Activated naive CD4-positive, alpha-beta T cell (primary cell): ENCODE data around the gene CHPT1.
"Not testable (repeated sequence)": the region's sequence is repeated elsewhere in the genome, so short reads cannot be mapped to it uniquely, and the experiment has no call there.

Experiments
- DNase-seq, 4 experiments: peaks; one replicate each; lab custom pipeline; 2025; lab: John Stamatoyannopoulos, UW

The CHPT1 gene

DNA sequence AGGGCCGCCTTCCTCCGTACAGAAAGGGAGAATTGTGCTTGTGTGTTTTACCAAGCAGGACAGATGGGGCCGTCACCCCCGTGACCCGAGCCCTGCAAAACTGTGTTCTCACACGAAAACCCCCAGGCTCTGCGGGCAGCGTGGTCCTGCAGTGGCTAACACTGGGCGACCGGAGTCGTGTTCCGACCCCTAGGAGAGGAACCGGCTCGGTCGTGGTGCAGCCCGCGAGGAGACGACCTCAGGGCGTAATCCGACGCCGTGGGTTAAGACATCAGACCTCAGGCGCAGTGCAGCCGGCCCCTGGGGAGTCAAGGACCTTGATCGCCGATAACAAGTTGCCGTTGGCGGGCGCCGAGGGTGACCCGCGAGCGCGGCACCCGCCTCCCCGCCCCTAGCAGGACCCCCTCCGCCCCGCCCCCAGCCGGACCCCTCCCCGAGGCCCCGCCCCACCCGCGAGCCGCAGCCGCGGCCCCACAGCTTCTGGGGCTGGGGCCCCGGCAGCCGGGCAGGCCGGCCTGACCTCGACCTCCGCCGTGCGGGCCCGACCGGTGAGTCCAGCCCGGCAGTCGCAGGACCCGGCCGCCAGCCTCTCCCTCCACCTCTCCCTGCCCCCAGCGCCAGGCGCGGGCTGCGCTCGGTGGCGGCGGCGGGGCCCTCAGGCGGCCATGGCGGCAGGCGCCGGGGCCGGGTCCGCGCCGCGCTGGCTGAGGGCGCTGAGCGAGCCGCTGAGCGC is at the start of gene CHPT1:
Gene CHPT1 (plus strand): TSS at position 444 of the 733 bp plus-strand sequence. CDS start 222 bp downstream, at position 666.
- peak; percentile 5 to 55 (median 38) for DNase-seq

DNA sequence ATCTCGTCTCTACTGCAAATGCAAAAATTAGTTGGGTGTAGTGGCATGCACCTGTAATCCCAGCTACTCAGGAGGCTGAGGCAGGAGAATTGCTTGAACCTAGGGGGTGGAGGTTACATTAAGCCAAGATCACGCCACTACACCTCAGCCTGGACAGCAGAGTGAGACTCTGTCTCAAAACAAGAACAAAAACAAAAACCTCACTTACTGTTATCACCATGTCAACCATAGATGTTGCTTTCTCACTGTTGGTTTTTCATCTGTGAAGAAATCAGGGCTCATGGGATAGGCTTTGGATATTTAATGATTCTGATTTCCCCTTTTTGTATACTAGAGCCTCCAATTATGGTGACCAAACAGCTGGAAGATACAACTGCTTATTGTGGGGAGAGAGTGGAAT is 49.7 kb upstream of the CHPT1 start:
- DNase-seq: no peak

DNA sequence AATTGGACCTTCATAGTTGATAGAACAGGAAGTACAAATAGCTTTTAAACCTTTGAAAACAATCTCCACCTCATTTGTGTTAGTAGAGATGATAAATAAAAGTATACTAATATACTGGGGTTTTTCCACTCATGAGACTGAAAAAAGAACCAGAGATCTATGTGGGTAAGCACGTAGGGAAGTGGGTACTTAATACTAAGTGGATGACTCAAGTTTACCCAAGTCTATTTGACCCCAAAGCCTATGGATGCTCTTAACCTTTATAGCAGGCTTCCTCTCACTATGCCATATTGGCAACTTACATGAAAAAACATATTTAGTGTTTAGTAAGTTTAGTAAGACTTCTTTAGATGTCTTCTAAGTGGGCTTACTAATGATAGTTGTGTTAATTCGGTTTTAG is 49.2 kb upstream of the CHPT1 start:
- DNase-seq: no peak

DNA sequence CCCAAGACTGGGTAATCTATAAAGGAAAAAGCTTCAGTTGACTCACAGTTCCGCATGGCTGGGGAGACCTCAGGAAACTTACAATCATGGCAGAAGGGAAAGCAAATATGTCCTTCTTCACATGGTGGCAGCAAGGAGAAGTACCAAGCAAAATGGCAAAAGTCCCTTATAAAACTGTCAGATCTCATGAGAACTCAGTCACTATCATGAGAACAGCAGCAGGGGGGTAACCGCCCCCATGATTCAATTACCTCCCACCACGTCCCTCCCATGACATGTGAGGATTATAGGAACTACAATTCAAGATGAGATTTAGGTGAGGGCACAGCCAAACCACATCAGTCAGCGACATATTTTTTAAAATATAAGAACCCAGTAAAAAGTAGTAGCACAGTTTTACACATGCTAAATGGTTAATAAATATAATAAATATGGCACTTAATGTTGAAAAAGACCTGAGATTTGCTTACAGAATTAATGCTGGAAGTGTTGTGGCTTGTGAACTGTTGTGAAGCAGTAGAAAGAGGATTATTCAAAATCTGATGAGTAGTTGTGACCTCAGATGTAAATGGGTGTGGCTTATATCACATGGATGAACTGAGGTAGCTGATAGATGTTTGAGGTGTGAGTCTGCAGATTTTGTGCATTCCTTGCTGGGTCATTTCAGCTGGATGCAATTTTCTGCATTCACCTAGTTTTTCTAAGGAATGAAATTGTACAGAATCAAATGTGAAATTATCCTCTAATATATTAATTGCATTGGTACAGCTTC is 46.9 kb upstream of the CHPT1 start:
- no peak for DNase-seq

DNA sequence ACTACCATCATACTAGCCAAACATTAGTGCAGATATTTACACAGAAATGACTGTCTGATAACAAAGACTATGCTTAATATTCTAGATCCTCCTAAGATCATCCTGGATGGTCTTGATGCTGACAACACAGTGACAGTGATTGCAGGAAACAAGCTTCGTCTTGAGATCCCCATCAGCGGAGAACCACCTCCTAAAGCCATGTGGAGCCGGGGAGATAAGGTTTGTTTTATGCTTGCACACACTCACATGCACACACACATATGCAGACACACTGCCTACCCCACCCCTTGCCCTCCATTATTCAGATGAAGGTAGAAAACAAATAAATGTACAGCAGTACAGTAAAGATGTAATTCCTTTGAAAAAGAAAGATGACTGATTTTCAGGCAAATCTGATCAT is 44.4 kb upstream of the CHPT1 start:
- no peak for DNase-seq

DNA sequence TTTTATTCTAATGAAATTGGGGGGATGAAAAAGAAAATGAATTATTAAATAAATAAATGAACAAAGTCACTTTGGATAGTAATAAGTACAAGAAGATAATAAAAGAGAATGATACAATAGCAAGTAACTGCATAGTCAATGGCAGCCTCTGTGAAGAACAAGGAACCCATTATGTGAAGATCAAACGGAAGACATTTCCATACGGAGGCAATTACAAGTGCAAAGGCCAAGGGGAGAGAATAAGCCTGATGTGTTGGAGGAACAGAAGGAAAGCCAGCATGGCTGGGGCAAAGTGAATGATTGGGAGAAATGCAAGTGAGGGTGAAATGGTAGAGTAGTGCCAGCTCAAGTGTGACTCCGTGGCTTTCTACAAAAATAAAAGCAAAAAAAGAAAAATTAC is 43.9 kb upstream of the CHPT1 start:
- no peak for DNase-seq

DNA sequence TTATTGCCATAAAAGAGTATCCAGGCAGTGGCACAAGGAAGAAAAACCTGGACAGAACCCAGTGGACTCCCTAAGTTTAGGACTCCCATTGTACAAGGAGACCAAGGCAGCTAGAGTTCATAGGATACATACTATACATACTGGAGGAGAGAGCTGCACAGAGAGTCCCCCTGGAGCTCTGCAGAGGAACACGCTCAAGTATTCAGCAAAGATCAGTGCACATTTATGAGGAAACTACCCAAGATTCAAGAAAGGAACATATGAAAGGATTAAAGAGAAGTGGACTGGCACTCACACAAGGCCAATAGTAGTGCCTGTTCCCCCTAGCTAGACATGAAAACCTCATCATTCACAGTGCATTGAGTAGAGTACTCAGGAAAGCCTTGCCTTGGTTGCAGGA is 43.0 kb upstream of the CHPT1 start:
- no peak for DNase-seq

DNA sequence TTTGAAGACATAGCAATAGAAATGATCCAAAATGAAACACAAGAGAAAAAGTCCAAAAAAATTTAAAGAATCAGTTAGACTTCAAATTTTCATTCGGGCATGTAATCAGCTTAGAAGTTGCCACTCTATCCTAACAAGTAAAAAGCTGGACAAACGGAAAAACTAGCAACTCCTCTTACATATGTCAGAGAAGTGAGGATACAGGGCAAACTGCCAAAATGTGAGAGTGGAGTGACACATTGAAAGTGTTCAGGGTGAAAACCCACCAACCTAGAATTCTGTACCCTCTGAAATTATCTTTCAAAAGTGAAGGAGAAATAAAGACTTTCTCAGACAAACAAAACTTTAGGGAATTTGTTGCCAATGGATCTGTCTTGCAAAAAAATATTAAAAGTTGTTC is 42.0 kb upstream of the CHPT1 start:
- no peak for DNase-seq

DNA sequence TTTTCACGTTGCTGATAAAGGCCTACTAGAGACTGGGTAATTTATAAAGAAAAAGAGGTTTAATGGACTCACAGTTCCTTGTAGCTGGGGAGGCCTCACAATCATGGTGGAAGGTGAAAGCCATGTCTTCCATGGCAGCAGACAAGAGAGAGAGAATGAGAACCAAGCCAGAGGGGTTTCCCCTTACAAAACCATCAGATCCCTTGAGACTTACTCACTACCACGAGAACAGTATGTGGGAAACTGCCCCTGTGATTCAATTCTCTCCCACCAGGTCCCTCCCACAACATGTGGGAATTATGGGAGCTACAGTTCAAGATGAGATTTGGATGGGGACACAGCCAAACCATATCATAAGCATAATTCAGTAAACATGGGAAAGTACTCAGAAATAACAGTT is 36.8 kb upstream of the CHPT1 start:
- not testable (repeated sequence) for DNase-seq

DNA sequence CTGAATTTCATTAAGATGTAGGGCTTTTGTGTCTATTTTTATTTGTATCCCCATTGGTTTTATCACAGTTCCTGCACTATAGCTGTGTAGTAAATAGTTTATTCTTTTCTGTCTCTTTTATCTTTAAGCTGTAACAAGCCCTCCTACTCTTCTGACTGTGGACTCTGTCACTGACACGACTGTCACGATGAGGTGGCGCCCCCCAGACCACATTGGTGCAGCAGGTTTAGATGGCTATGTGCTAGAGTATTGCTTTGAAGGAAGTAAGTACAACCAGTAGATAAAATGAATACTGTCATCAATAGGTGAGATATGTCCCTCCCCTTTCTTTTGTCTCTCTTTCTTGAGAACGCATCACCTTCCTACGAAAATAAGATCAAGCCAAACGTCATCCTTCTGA is 34.1 kb upstream of the CHPT1 start:
- no peak for DNase-seq

DNA sequence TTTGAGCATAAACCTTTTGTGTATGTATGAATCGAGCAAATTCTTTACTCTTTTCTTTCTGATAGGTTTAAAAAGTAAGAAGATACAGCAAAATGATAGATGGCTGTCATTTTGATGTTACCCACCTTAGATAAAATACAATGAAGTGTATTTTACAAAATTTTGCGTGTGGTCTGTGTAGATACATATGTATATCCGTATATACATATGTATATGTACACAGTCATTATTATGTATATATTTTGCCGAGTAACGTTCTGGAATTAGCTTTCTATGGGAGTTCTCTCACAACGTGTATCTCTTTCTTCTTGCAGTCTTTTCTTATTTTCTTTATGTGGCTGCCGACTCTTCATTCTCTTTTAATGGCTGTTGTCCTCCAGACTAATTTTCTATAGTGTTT is 32.4 kb upstream of the CHPT1 start:
- no peak for DNase-seq

DNA sequence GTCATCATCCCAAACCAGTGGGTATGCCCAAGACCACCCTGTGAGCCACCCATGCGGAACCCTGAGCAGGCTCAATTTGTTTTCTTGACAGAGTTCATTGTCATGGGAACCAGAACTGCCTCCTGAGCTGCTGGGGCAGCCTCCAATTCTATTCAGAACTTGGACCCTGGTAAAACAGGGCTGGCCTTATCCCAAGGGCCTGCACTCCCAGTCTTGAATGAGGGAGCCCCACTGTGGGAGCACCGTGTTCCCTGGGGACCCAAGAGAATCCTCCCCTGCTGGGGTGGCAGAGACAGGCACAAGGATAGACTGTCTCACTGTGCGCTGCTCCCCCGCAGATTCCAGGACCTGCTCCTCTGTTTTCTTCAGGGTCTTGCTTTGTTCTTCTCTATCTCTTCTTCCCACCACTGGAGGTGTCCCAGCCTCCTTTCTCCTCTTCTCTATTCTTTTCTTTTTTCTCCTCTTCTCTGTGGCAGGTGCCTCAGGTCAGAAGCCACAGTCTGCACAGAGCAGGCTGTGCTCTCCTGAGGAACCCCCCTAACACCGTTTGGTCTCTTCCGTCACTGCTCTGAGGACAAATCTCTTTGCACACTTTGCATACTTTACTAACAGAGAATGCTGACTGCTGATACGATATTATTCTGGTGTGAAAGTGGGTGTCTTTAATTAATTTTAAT is 31.2 kb upstream of the CHPT1 start:
- DNase-seq: no peak

DNA sequence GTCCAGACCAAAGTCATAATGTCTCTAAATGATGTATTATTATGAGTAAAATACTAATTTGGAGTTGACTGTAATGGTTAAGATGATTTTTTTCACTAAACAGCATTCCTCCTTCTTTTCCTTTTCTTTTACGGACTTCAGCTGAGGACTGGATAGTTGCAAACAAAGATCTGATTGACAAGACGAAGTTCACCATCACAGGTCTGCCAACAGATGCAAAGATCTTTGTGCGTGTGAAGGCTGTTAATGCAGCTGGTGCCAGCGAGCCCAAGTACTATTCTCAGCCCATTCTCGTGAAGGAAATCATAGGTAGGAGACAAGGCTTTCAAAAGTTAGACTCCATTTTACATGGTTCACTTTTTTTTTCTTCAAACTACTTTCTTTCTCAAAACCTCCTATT is 29.8 kb upstream of the CHPT1 start:
- DNase-seq: no peak

DNA sequence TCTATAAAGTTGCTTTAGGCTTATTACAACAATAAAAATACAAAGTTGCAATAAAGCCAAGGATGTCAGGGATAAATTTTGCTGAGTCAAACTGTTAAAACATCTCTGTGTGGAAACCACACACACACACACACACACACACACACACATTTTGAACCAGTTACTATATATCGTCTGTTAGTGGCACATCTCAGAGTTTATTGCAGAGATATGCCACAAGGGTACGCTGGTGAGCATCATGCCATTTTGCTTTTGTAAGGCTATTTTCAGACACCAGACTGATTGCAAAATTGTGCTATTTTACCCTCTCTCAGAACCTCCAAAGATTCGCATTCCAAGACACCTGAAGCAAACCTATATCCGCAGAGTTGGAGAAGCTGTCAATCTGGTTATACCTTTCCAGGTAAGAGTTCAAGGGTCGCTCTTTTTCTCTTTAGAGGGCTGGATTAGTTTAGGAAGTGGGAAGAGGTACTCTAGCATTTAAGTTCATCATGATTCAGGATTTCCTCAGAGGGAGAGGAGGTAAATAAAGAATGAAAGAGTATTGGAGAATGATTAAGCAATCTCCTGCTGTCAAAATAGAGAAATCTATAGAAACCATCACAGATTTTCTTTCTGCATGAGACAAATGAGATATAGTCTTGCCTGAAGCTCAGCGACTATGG is 27.3 kb upstream of the CHPT1 start:
- DNase-seq: peak in 1 of 4 experiments; percentile 2

DNA sequence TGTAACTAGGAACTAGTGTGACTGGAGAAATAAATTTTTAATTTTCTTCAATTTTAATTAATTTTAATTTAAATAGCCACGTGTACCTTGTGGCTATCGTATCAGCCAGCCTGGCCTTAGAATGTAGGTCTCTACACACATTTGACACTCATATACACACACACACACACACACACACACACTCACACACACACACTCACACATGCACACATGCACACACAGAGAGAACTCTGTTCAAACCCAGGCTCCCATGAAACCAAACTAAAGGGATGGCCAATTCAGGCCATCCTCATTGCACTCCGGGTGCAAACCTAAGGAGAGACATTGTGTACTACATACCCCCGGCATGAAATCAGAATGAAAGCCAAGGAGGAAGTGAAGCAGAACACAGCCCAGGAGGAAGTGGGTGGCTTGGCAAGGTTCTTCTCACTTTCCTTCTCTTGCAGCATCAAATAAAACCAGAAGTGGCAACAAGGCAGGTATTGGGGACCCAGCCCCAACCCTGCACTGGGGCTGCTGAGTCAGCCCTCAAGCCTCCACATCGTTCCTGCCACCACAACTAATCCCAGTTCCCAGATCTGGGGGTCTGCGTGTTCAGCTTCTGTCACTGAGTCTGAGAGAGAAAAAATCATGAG is 26.2 kb upstream of the CHPT1 start:
- peak in 1 of 4 experiments; percentile 6 for DNase-seq

DNA sequence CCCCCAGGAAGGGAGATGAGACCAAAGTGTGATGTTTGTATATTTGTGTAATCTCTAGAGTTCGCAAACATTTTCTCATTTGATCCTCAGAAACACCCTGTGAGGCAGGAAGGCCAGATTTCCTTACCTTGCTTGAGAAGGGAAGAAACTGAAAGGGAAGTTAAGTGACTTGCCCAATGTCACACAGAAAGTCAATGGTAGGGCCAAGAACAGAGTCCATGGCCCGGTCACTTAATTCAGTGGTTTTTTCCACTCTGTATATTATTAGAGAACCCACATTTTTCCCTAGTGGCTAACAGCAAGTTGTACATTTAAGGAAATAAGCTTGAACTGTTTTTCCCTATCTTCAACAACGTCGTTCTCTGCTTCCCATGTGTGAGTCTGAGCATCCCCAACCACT is 25.6 kb upstream of the CHPT1 start:
- DNase-seq: no peak

DNA sequence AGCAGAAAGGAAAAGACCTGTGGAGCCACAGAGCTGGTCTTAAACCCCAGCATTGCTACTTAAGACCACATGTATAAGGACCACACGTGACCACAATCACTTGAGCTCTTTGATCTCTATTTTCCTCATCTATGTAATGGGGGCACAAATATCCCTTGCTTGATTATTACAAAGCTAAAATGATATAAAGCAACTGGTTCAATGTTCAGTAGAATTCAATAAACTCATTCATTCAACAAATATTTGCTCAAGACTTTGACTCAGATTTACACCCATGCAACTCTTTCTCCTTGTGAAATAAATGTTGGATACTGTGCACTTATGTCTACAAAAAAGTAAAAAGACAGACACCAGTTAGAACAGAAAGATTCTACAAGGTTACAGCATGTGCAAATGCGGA is 21.9 kb upstream of the CHPT1 start:
- no peak for DNase-seq

DNA sequence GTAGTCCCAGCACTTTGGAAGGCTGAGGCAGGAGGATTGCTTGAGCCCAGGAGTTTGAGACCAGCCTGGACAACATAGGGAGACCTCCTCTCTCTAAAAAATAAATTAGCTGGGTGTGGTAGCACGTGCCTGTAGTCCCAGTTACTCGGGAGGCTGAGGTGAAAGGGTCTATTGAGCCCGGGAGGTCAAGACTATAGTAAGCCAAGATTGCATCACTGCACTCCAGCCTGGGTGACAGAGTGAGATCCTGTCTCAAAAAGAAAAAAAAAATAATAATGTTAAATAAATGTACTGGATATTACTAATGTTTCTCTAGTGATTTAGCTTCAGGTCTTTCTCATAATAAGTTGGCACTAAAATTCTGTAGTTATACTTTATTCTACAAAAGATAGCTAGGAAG is 20.9 kb upstream of the CHPT1 start:
- not testable (repeated sequence) for DNase-seq

DNA sequence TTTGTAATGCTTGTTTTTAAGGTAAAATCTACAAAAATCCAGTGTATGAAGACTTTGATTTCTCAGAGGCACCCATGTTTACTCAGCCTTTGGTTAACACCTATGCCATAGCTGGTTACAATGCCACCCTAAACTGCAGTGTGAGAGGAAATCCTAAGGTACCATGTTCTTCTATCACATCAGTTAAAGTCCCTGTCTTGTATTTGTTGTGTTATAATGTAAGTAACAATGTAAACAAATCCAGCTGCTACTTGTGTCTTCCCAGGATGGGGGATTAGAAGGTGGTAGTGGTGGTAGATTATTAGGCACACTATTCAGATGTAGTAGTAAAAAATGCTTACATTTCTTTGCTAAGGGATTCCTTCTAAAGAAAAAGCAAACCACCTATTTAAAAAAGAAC is 19.4 kb upstream of the CHPT1 start:
- DNase-seq: no peak

DNA sequence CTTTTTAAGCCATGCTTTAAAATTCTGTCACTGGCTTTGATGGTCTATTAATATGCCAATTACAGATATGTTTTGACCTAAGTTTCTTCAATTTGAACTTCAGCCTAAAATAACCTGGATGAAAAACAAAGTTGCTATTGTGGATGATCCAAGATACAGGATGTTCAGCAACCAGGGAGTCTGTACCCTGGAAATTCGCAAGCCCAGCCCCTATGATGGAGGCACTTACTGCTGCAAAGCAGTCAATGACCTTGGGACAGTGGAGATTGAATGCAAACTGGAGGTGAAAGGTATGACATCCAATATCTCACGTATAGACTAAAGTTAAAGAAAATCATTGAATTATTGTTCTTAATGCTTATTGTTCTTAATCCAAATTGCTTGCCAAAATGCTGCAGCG is 17.2 kb upstream of the CHPT1 start:
- no peak for DNase-seq

DNA sequence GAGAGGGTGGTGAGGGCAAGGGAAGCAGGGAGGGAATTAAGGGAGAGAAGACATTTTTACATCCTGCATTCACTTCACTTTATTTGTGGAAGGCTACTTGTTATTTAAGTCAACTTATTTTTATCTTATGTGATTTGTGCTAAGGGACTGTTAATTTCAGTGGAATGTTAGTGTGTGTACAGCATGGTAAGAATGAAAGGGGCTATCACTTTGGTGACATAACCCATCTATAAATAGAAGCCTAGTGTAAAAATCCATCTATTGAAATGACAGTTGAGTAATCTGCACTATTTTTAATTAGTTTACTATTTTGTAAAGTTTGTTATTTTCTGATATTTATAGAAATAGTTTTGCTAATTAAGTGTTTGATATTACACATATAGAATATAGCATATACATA is 16.8 kb upstream of the CHPT1 start:
- DNase-seq: no peak

DNA sequence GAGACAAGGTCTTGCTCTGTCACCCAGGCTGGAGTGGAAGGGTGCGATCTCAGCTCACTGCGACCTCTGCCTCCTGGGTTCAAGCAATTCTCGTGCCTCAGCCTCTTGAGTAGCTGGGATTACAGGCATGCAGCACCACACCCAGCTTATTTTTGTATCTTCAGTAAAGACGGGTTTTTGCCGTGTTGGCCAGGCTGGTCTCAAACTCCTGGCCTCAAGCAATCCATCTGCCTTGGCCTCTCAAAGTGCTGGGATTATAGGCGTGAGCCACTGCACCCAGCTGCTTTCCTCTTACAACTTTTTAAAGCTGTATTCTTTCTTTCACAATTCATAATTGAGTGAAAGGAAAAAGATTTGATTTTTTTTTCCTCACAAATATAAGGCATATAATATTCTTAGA is 15.8 kb upstream of the CHPT1 start:
- DNase-seq: not testable (repeated sequence)
